ENCODE measurements around the gene RAB4A. TPM values are rescaled to one million over a fixed set of nuclear protein-coding genes. Genes with fewer than 3 reads are reported as not detected.

The RAB4A gene
- total and polyA plus RNA-seq, 2 of the 4 experiments (the other 2 are of a cell fraction): 25.6 to 26.2 TPM

DNA sequence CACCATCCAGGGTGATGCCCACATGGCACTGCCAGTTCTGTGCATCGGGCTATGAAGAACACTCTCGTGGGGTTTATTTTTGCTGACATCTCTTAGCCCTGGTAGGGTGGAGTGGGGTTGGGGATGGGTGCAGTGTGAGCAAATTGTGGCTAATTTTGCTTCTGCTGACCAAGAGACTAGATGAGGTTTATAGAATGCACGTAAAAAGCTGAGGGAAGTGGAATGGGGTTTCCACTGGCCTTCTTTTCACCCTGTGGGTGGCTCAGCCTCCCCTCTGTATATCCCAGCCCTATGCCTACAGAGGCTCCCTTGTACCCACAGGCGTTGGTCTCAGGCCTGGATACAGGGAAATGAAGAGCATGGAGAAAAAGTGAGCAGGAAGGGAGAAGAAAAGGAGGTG lies 44.1 kb upstream of the RAB4A start:
- peaks cover 18% of the 10 kb centered on the region for H3K27me3 ChIP-seq (ENCODE audit: control insufficient read depth, insufficient read depth, low read length)
- no peak overlapping the region for H2AK5ac ChIP-seq (ENCODE audit: low read depth, low read length)
- H2BK5ac ChIP-seq (ENCODE audit: low read depth, low read length, poor library complexity, severe bottlenecking): no peak overlapping the region
- H3K9me3 ChIP-seq (ENCODE audit: control insufficient read depth, insufficient read depth, low read length): no peaks in the 10 kb centered on the region
- CTCF ChIA-PET: interaction anchor here (0.6 to 2.1 kb wide), 16 partner anchors 8 to 563 kb away, joined by 3 to 8 read pairs (median 4); partner anchors contain the start of gene RHOU
- no TSS peak for BruUV-seq (replicated peaks)
- no peaks in the 10 kb centered on the region for H3K79me1 ChIP-seq (ENCODE audit: low read depth in 1 of 2, low read length in 2 of 2)
- no peak overlapping the region for H2AK9ac ChIP-seq (replicated peaks; ENCODE audit: low read depth, low read length, poor library complexity)
- H2BK15ac ChIP-seq (ENCODE audit: low read depth, low read length): no peak overlapping the region
- intact Hi-C loops (cut with micrococcal nuclease): loop anchor here (1.0 to 10.0 kb wide), 7 partner anchors 70 to 562 kb away; partner anchors contain the start of gene RHOU
- DNase-seq: no peak
- H3K36me3 ChIP-seq (ENCODE audit: control insufficient read depth, insufficient read depth, low read length): no peaks in the 10 kb centered on the region
- no peak overlapping the region for H4K5ac ChIP-seq (ENCODE audit: low read depth, low read length)
- in situ Hi-C loops (cut with MboI; ENCODE audit: low sequenced_read_pairs): no loop called here
- no peak overlapping the region for H3K14ac ChIP-seq (replicated peaks; ENCODE audit: low read depth, low read length)
- dilution Hi-C loops (cut with HindIII; ENCODE audit: low sequenced_read_pairs, unreplicated experiment): no loop called here
- POLR2A ChIA-PET (ENCODE audit: unreplicated experiment): no interaction called here
- no peak for TF ChIP-seq MAZ (IDR thresholded peaks at IDR 0.05; ENCODE audit: borderline replicate concordance, low read depth, low read length)
- TF ChIP-seq MAFK (IDR thresholded peaks at IDR 0.05; ENCODE audit: low read depth, low read length): no peak
- no peak for TF ChIP-seq POLR2A (IDR thresholded peaks at IDR 0.05; ENCODE audit: low read depth, low read length)
- TF ChIP-seq RCOR1 (IDR thresholded peaks at IDR 0.05; ENCODE audit: insufficient replicate concordance, low read length): no peak
- no peak for TF ChIP-seq CHD1 (IDR thresholded peaks at IDR 0.05; ENCODE audit: low read depth, low read length)
- no peak for TF ChIP-seq RFX5 (IDR thresholded peaks at IDR 0.05; ENCODE audit: low read depth, low read length)
- TF ChIP-seq BHLHE40 (IDR thresholded peaks at IDR 0.05; ENCODE audit: low read depth, low read length): no peak
- TF ChIP-seq, protein P1, sequence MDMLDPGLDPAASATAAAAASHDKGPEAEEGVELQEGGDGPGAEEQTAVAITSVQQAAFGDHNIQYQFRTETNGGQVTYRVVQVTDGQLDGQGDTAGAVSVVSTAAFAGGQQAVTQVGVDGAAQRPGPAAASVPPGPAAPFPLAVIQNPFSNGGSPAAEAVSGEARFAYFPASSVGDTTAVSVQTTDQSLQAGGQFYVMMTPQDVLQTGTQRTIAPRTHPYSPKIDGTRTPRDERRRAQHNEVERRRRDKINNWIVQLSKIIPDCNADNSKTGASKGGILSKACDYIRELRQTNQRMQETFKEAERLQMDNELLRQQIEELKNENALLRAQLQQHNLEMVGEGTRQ (IDR thresholded peaks at IDR 0.05; ENCODE audit: low read depth, low read length): no peak
- no peak for TF ChIP-seq FOS (IDR thresholded peaks at IDR 0.05; ENCODE audit: low read depth, low read length)
- TF ChIP-seq, protein P2, sequence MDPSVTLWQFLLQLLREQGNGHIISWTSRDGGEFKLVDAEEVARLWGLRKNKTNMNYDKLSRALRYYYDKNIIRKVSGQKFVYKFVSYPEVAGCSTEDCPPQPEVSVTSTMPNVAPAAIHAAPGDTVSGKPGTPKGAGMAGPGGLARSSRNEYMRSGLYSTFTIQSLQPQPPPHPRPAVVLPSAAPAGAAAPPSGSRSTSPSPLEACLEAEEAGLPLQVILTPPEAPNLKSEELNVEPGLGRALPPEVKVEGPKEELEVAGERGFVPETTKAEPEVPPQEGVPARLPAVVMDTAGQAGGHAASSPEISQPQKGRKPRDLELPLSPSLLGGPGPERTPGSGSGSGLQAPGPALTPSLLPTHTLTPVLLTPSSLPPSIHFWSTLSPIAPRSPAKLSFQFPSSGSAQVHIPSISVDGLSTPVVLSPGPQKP (IDR thresholded peaks at IDR 0.05; ENCODE audit: borderline replicate concordance, low read depth, low read length): no peak
- no peak for TF ChIP-seq CEBPB (IDR thresholded peaks at IDR 0.05; ENCODE audit: low read depth, low read length)
- TF ChIP-seq NFE2L2 (IDR thresholded peaks at IDR 0.05; ENCODE audit: low read depth, low read length): no peak
- TF ChIP-seq MXI1 (IDR thresholded peaks at IDR 0.05; ENCODE audit: borderline replicate concordance, low read depth, low read length): no peak
- no peak overlapping the region for H2AFZ ChIP-seq (replicated peaks; ENCODE audit: low read length, poor library complexity)
- H3K18ac ChIP-seq (ENCODE audit: low read depth, low read length): no peak overlapping the region
- no peak overlapping the region for H3K23ac ChIP-seq (ENCODE audit: low read depth, low read length)
- no peak overlapping the region for H4K8ac ChIP-seq (ENCODE audit: low read depth in 2 of 2, low read length in 2 of 2)
- H3K4me2 ChIP-seq (ENCODE audit: low read depth, low read length): no peak overlapping the region
- H3K56ac ChIP-seq (ENCODE audit: extremely low read depth, insufficient read depth, low read length): no peak overlapping the region
- no peak for ATAC-seq (ENCODE audit: low read depth)
- no peak overlapping the region for H2BK120ac ChIP-seq (ENCODE audit: low read depth, low read length)
- no peak overlapping the region for H3K27ac ChIP-seq (ENCODE audit: insufficient read depth, low read length)
- no peak overlapping the region for H4K91ac ChIP-seq (ENCODE audit: insufficient read depth, low read depth, low read length)
- H3K4me3 ChIP-seq (ENCODE audit: insufficient read depth, low read depth, low read length): no peak overlapping the region
- peaks cover 5% of the 10 kb centered on the region; the same call in 1 of the 2 replicates for H3K4me1 ChIP-seq (ENCODE audit: control insufficient read depth, insufficient read depth, low read length)
- no peaks in the 10 kb centered on the region for H3K9me1 ChIP-seq (ENCODE audit: insufficient read depth, low read length)
- no peak overlapping the region for H2BK20ac ChIP-seq (ENCODE audit: low read depth, low read length)
- H4K20me1 ChIP-seq (ENCODE audit: insufficient read depth, low read length): no peaks in the 10 kb centered on the region
- H3K9ac ChIP-seq (ENCODE audit: low read depth, low read length): no peak overlapping the region
- H3K4ac ChIP-seq (ENCODE audit: low read depth, low read length): no peak overlapping the region
- no CpG with 5 or more reads among the region's 4 CpGs for WGBS, 2 experiments (ENCODE audit: extremely low coverage in 2 of 2, insufficient read length in 1 of 2)

All from IMR-90 (cell line).